ENCODE measurements around the gene MOB3B. TPM values are rescaled to one million over a fixed set of nuclear protein-coding genes. Genes with fewer than 3 reads are reported as not detected.

The MOB3B gene
- total RNA-seq, 1 experiment from 2014 or later: not detected

- in situ Hi-C loops (cut with HindIII; ENCODE audit: low pct_unique_long_range_greater_than_20kb, low sequenced_read_pairs): no loop called here
- no peak for DNase-seq (ENCODE audit: low read depth, low spot score)
These were observed 155.8 kb downstream of the MOB3B start for GRCh38 chr9:27373851-27374250.

GRCh38 chr9:27372615-27373014 is 157.0 kb downstream of the MOB3B start:
- DNase-seq (ENCODE audit: low read depth, low spot score): no peak
- in situ Hi-C loops (cut with HindIII; ENCODE audit: low pct_unique_long_range_greater_than_20kb, low sequenced_read_pairs): no loop called here

GRCh38 chr9:27371382-27371781 is 158.2 kb downstream of the MOB3B start:
- DNase-seq (ENCODE audit: low read depth, low spot score): no peak
- in situ Hi-C loops (cut with HindIII; ENCODE audit: low pct_unique_long_range_greater_than_20kb, low sequenced_read_pairs): no loop called here

GRCh38 chr9:27369591-27369990 is 160.0 kb downstream of the MOB3B start:
- no peak for DNase-seq (ENCODE audit: low read depth, low spot score)
- in situ Hi-C loops (cut with HindIII; ENCODE audit: low pct_unique_long_range_greater_than_20kb, low sequenced_read_pairs): no loop called here

GRCh38 chr9:27368316-27368985 is 161.2 kb downstream of the MOB3B start:
- DNase-seq (ENCODE audit: low read depth, low spot score): no peak
- in situ Hi-C loops (cut with HindIII; ENCODE audit: low pct_unique_long_range_greater_than_20kb, low sequenced_read_pairs): no loop called here

- in situ Hi-C loops (cut with HindIII; ENCODE audit: low pct_unique_long_range_greater_than_20kb, low sequenced_read_pairs): no loop called here
- DNase-seq (ENCODE audit: low read depth, low spot score): no peak
These were observed 161.7 kb downstream of the MOB3B start for GRCh38 chr9:27367921-27368315.

- no peak for DNase-seq (ENCODE audit: low read depth, low spot score)
- in situ Hi-C loops (cut with HindIII; ENCODE audit: low pct_unique_long_range_greater_than_20kb, low sequenced_read_pairs): no loop called here
These were observed 162.3 kb downstream of the MOB3B start for GRCh38 chr9:27367175-27367798.

GRCh38 chr9:27365707-27366376 is 163.8 kb downstream of the MOB3B start:
- in situ Hi-C loops (cut with HindIII; ENCODE audit: low pct_unique_long_range_greater_than_20kb, low sequenced_read_pairs): no loop called here
- DNase-seq (ENCODE audit: low read depth, low spot score): no peak

- in situ Hi-C loops (cut with HindIII; ENCODE audit: low pct_unique_long_range_greater_than_20kb, low sequenced_read_pairs): no loop called here
- DNase-seq (ENCODE audit: low read depth, low spot score): no peak
These were observed 167.0 kb downstream of the MOB3B start for GRCh38 chr9:27362447-27363210.

GRCh38 chr9:27361492-27361891 is 168.1 kb downstream of the MOB3B start:
- DNase-seq (ENCODE audit: low read depth, low spot score): no peak
- in situ Hi-C loops (cut with HindIII; ENCODE audit: low pct_unique_long_range_greater_than_20kb, low sequenced_read_pairs): no loop called here

GRCh38 chr9:27359763-27360162 is 169.9 kb downstream of the MOB3B start:
- no peak for DNase-seq (ENCODE audit: low read depth, low spot score)
- in situ Hi-C loops (cut with HindIII; ENCODE audit: low pct_unique_long_range_greater_than_20kb, low sequenced_read_pairs): no loop called here

- DNase-seq (ENCODE audit: low read depth, low spot score): no peak
- in situ Hi-C loops (cut with HindIII; ENCODE audit: low pct_unique_long_range_greater_than_20kb, low sequenced_read_pairs): no loop called here
These were observed 171.6 kb downstream of the MOB3B start for GRCh38 chr9:27358007-27358406.

- DNase-seq (ENCODE audit: low read depth, low spot score): no peak
- in situ Hi-C loops (cut with HindIII; ENCODE audit: low pct_unique_long_range_greater_than_20kb, low sequenced_read_pairs): no loop called here
These were observed 173.2 kb downstream of the MOB3B start for GRCh38 chr9:27356446-27356845.

GRCh38 chr9:27355166-27355565 is 174.4 kb downstream of the MOB3B start:
- no peak for DNase-seq (ENCODE audit: low read depth, low spot score)
- in situ Hi-C loops (cut with HindIII; ENCODE audit: low pct_unique_long_range_greater_than_20kb, low sequenced_read_pairs): no loop called here

GRCh38 chr9:27353474-27354229 is 176.0 kb downstream of the MOB3B start:
- in situ Hi-C loops (cut with HindIII; ENCODE audit: low pct_unique_long_range_greater_than_20kb, low sequenced_read_pairs): no loop called here

GRCh38 chr9:27353166-27353473 is 176.5 kb downstream of the MOB3B start:
- DNase-seq (ENCODE audit: low read depth, low spot score): no peak
- in situ Hi-C loops (cut with HindIII; ENCODE audit: low pct_unique_long_range_greater_than_20kb, low sequenced_read_pairs): no loop called here

More at GRCh38 chr9:27353474-27354229, 176.0 kb downstream of the MOB3B start:
- DNase-seq (ENCODE audit: low read depth, low spot score): no peak

GRCh38 chr9:27352457-27353165 is 177.0 kb downstream of the MOB3B start:
- no peak for DNase-seq (ENCODE audit: low read depth, low spot score)
- in situ Hi-C loops (cut with HindIII; ENCODE audit: low pct_unique_long_range_greater_than_20kb, low sequenced_read_pairs): no loop called here

Data from SK-MEL-5 (cell line).